ENCODE results near the gene AUTS2.
"Not testable (repeated sequence)": the region's sequence is repeated elsewhere in the genome, so short reads cannot be mapped to it uniquely, and the experiment has no call there.

The AUTS2 gene

GRCh38 chr7:70343519-70343918, 745.2 kb downstream of the AUTS2 start:
- no peak for DNase-seq

- no peak for DNase-seq
These were observed 746.5 kb downstream of the AUTS2 start for GRCh38 chr7:70344726-70345125.

GRCh38 chr7:70346844-70347462, 748.7 kb downstream of the AUTS2 start:
- no peak for DNase-seq

DNA sequence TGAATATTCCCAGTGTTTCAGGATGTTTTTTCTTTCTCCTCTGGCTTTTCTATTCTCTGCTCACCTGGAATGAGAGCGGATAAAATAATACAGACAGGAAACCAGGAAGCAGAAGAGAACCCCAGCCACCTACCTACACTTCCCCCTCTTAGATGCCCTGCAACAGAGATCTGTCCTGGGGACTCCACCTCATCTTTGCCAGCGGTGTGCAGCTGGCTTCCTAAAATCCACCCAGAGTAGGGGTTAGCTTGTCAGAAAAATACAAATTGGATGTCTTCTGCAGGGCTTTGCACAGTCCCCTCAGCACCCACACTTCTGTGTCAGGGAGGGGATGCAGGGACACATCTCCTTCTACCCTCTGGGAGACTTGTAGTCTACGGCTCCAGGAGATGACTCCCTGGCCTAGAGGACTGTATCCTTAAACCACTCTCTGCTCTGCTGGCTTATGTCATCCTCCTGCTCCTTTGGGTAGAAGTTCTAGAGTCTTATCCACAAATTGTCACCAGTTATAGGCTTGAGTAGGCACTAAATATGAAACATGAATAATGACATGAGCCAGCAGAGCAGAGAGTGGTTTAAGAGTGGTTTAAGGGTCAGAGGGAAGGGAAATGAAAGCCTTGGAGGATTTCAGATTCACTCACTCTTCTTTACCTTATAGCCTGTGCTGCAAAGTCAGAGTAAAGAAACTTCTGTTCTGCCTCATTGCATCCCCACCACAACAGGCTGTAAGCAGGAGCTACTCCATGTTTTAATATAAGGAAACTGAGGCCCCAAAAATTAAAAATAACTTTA, 749.4 kb downstream of the AUTS2 start:
- DNase-seq, result no peak

DNA sequence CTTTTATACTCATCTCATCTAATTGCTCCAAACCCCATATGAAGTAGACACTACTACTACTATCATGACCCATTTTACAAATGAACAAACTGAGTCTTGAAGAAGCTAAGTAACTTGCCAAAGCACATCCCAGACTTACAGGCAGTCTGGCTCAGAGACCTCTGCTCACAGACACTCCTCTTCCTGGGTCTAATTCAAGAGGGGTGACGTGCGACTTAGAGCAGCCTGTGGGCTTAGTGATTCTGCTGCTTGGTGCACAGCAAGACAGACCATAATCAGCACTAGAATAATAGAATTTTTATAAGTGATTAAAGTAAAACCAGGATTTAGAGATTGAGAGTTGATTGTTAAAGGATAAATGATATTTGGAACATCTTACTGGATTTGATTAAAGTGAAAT, 750.8 kb downstream of the AUTS2 start:
- no peak for DNase-seq

DNA sequence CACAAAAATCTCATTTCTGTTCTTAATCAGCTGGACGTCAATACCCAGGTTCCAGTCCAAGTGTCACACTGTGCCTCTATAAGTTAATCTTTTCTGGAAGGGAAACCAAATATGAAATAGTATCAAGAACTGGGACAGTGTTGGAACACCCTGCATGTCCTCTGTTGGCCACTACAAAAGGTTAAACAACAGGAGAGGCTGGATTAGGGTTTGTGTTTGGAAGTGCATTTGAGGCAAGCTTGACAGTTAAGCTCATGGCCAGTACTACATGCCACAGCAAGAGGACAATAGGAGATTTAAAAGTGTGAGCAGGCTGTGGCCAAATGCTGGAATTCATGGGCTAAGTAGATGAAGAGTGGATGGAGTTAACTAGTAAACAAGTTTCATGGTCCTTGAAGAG, 751.5 kb downstream of the AUTS2 start:
- no peak for DNase-seq

DNA sequence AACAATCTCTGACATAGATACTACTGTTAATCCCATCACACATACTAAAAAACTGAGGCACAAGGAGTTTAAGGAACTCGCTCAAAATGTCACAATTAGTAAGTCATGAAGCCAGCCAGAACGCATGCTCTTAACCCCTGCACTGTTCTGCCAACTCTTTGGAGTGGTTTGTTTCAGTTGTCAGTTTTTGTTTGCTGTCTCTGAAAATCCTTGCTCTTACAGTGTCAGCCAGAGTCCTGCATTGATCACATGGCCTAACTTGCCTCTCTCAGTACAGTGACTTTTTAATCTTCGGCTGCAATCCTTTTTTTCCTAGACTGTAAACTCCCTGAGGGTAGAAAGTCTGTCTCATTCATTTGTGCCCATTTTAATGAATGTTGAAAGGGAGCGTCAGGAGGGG, 753.8 kb downstream of the AUTS2 start:
- no peak for DNase-seq

DNA sequence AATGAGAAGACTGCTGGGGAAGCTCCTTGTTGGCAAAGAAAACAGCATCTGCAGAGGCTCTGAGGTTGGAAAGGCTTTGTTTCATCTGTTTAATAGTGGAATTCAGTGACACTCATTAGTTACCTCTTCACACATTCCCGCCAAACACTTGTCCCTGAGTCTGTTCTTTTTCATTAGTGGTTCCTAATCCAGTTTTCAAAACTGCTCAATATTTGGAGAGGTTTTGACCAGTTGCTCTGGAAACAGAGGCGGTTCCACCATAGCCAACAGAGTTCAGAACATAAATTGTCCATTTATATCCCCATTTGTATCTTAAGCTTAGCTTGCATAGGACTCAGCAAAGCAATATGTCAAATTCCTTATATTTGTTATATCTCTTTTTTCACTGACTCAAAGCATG, 754.6 kb downstream of the AUTS2 start:
- DNase-seq, result no peak

GRCh38 chr7:70353330-70353945, 755.2 kb downstream of the AUTS2 start:
- no peak for DNase-seq

DNA sequence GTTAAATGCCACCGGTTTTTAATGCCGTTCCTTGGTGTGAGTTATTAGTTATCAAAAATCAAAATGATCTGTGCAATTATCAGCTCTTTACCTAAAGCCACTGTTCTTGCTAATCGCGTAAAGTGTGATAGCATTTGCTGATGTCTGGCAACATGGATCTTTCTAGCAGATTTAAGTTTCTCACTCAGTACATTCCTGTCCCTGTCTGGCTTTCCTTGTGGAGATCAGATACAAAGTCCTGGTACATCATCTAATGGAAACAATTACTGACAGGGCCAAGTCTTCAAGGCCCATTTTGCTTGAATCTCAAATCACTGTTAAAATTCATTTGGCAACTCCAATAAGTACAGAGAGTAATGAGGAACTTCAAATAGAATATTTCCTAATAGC, 755.7 kb downstream of the AUTS2 start:
- no peak for DNase-seq

DNA sequence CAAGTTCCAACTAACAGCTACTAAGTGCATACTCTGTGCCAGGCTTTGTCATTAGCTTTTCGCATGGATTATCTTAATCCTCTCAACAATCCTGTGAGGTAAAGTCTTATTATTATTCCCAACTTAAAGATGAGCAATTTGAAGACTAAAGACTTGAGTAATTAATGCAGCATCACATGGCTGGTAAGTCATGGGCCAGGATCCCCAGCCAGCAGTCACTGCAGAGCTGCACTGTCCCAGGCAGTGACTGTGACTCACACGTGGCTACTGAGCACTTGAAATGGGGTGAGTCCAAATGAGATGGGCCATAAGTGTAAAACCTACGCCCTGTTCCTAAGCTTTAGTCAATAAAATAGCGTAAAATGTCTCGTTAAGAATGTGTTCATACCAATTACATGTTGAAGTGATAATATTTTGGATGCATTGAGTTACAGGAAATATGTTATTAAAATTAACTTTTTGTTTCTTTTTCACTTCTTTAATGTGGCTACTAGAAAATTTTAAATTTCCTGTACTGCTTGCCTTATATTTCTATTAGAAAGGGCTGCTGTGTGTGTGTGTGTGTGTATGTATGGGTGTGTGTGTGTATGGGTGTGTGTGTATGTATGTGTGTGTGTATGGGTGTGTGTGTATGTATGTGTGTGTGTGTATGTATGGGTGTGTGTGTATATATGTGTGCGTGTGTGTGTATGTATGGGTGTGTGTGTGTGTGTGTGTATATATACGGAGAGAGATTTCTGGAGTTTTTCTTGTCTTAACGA, 756.3 kb downstream of the AUTS2 start:
- no peak for DNase-seq

- no peak for DNase-seq
These were observed 757.1 kb downstream of the AUTS2 start for GRCh38 chr7:70355198-70356020.

DNA sequence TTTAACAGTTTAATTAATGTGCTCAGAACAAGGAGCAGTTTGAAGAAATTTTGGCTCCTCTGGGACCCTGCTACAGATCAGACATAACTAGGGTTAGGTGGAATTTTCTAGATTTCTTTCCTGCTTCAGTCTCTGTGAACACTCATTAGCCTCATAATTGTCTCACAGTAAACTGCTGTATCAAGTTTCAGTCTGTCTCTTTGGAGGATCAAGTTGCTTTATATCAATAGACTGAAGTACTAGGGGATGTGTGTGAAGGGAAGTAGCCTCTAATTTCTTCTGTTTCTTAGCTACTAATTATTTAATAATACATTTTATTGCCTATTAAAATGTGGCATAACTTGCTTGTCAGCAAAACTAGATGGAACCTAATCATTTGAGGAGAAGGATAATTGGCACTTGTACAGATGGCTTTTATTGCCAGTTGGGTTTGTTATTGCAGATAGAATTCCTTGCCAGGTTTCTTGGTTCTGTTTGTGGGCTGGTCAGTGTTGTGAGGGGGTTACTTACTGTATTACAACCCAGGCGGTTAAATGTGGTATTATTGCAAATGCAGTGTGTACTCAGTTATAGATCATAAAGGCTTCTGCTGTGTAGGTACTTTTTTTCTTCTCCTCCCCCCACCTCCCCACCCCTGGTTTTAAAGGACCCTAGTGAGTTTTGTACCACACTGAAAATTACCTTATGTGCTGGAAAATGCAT, 758.0 kb downstream of the AUTS2 start:
- no peak for DNase-seq

DNA sequence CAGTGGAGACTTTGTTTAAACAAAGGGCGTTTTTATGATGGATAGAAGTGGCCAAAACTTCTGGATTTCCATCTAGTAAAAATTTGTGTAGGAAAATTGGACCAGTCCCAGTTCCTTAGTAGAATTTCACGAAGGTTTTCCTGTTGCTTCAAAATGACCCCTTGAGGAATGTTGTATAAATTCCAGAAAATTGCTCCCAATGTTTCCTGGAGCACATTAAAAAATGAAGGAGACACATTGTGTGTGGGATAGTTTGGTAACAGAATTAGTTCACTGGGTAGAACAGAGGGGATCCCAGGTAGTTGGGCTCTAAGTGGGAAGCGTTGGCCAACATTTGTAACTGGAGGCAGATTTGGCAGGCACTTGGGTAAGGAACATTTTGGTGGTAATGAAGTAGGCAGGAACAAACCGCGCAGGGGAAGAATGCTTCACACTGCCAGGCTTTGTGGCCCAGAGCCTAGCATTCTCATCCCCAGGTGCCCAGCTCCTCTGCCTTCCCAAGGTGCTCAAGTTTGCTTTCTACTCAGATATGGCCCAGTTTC, 758.6 kb downstream of the AUTS2 start:
- DNase-seq, result no peak

GRCh38 chr7:70360557-70360956, 762.3 kb downstream of the AUTS2 start:
- no peak for DNase-seq

GRCh38 chr7:70361821-70362220, 763.5 kb downstream of the AUTS2 start:
- no peak for DNase-seq

DNA sequence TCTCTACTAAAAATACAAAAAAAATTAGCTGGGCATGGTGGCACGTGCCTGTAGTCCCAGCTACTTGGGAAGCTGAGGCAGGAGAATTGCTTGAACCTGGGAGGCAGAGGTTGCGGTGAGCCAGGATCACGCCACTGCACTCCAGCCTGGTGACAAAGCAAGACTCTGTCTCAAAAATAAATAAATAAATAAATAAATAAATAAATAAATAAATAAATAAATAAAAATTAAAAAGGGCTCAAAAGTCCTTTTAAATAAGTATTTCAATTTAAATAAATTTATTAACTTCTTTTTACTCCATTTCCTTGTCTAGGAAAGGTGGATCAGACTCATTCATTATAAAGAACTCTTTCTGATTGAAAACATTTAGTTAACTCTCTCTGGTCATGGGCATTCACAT, 766.1 kb downstream of the AUTS2 start:
- DNase-seq, result not testable (repeated sequence)

DNA sequence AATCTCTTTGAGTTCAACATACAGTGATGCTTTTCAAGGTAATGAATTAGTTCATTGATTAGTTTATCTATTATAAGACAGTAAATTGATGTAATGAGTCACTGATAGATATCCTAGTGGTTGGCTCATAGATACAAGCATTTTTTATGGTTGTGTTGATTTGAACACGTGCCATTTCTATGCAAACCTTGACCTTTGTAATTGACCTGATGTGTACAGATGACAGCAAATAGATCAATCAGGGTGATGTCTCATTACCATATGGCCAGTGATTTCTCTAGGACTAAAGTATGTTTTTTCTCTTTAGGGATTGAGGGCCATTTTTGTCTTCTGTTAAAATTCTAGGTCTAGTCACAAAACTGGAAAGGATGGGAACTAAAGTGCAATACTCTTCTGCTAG, 773.4 kb downstream of the AUTS2 start:
- DNase-seq, result no peak

GRCh38 chr7:70372768-70373515, 774.7 kb downstream of the AUTS2 start:
- no peak for DNase-seq

DNA sequence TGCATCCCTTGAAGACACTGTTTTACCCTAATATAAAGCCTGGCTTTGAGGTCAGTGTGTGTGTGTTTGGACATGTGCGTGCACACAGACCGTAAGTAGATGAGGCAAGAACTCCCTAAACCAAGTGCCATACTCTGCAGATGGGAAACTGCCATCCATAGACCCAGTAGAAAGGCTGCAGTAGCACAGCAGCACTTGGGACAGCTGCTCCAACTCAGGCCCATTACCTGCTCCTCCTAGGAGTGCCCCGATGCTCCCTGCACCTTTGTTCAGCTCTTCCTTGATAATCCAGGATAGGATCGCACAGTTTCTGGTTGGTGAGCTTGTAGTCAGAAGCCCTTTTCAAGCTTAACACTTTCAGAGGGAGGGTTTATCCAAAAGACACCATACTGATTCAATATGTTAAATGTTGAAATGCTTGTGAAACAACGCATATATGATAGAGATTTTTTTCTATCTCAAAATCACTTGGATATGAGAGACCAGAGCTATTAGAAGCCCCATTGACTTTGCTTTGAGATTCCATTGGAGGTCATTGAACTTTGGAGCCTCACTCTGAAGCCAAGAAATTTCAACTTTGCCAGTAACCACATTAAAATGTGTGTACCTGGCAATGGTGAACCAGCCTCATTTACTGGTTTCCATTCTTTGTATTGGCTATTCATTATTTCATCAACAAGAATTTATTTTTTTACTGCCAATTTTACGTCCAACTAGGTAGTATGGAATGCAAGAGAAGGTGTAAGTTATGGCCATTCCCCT, 776.7 kb downstream of the AUTS2 start:
- DNase-seq, result no peak

Measured in amniotic stem cell (primary cell).